HepG2 (cell line): Measurements from ENCODE around the gene HABP4. TPM values are rescaled to one million over a fixed set of nuclear protein-coding genes. Genes with fewer than 3 reads are reported as not detected.

Experiments used
- ATAC-seq: fragments of 200-7000 bp; cut with Tn5 transposase; 3 replicates; pipeline ENCODE4 v1.9.1; 2020; ENCODE audit warnings: mild to moderate bottlenecking, moderate library complexity
- BruUV-seq: library from RNA; stranded (reverse); fragments of 400-500 nt; replicated peaks from 2 replicates; lab custom pipeline; 2021; lab: Mats Ljungman, UMichigan
- CTCF ChIA-PET: fragments of 300-600 bp; formaldehyde crosslinking; extraction: SDS; loops from one replicate; lab custom pipeline; 2021; ENCODE audit warnings: low total read pairs, inconsistent platforms, low intra/inter-chr PET ratio; lab: Yijun Ruan, JAX
- POLR2A ChIA-PET: fragments of 350-600 bp; sonication (Branson Sonifier 250); formaldehyde crosslinking; loops from one replicate; lab custom pipeline; 2020; ENCODE audit warnings: antibody characterized with exemption, inconsistent platforms; lab: Yijun Ruan, JAX
- DNase-seq: peaks from one replicate; pipeline ENCODE4 v3.0.0-alpha.2; 2015; ENCODE audit warnings: low spot score
- FAIRE-seq: peaks from 3 replicates; lab custom pipeline; 2011; peaks lifted over from hg19 to GRCh38; lab: Jason Lieb, UNC
- H2AFZ ChIP-seq: one replicate; pipeline ENCODE4 v1.6.1; 2011; ENCODE audit warnings: low read length, inconsistent platforms
- H3K27ac ChIP-seq: fragments of 300-600 bp; 3 replicates; pipeline ENCODE4 v1.8.0; 2011; ENCODE audit warnings: mixed run types, mild to moderate bottlenecking, mixed read lengths, low read length, inconsistent platforms; ENCODE audit not compliant: insufficient read depth; ENCODE audit errors: extremely low read length
- H3K27me3 ChIP-seq, 2 experiments: fragments of 200-600 bp in 1 of 2; 2 replicates in 1 of 2; 3 replicates in 1 of 2; pipeline versions ENCODE4 v1.6.0 to v1.8.0; 2011; ENCODE audit warnings: low read length in 2 of 2, mild to moderate bottlenecking in 2 of 2, moderate library complexity in 2 of 2, inconsistent platforms in 1 of 2; ENCODE audit not compliant: insufficient read depth in 2 of 2, control insufficient read depth in 1 of 2
- H3K36me3 ChIP-seq, 2 experiments: fragments of 200-600 bp in 1 of 2; replicated peaks in 1 of 2; 2 replicates in 1 of 2; 3 replicates in 1 of 2; pipeline versions ENCODE4 v1.5.1 to v1.8.0; 2011; ENCODE audit warnings: low read length in 2 of 2, inconsistent platforms in 1 of 2; ENCODE audit not compliant: insufficient read depth in 2 of 2, control insufficient read depth in 1 of 2
- H3K4me1 ChIP-seq: 2 replicates; pipeline ENCODE4 v1.5.1; 2012; ENCODE audit warnings: low read length, inconsistent platforms; ENCODE audit not compliant: insufficient read depth
- H3K4me2 ChIP-seq: 2 replicates; pipeline ENCODE4 v1.6.0; 2011; ENCODE audit warnings: low read depth, low read length, inconsistent platforms
- H3K4me3 ChIP-seq, 3 experiments: fragments of 200-600 bp in 1 of 3; sonication (generic), shearing (Covaris generic) in 1 of 3; replicated peaks in 1 of 3; 2 replicates each; pipeline ENCODE4 v1.5.1; 2011 to 2016; ENCODE audit warnings: low read length in 3 of 3, inconsistent platforms in 2 of 3, low read depth in 2 of 3, mild to moderate bottlenecking in 2 of 3, control low read depth in 1 of 3, mixed read lengths in 1 of 3; ENCODE audit not compliant: insufficient read depth in 1 of 3
- H3K79me2 ChIP-seq: one replicate; pipeline ENCODE4 v1.6.1; 2011; ENCODE audit warnings: low read length, inconsistent platforms; ENCODE audit not compliant: insufficient read depth
- H3K9ac ChIP-seq: 2 replicates; pipeline ENCODE4 v1.6.0; 2011; ENCODE audit warnings: mild to moderate bottlenecking, low read depth, low read length, inconsistent platforms; ENCODE audit not compliant: insufficient read depth
- H3K9me3 ChIP-seq: 2 replicates; pipeline ENCODE4 v1.5.1; 2012; ENCODE audit warnings: mild to moderate bottlenecking, low read length
- H4K20me1 ChIP-seq: 2 replicates; pipeline ENCODE4 v1.6.0; 2011; ENCODE audit warnings: inconsistent platforms, mild to moderate bottlenecking, low read length, moderate library complexity; ENCODE audit not compliant: insufficient read depth
- ARID4A ChIP-seq: sonication (generic); formaldehyde crosslinking; IDR thresholded peaks from 2 replicates; pipeline ENCODE4 v1.5.0; 2020; ENCODE audit warnings: mild to moderate bottlenecking, missing genetic modification reagents, borderline replicate concordance
- DRAP1 ChIP-seq: IDR thresholded peaks from 2 replicates; pipeline ENCODE4 v1.6.1; 2016; ENCODE audit warnings: missing genetic modification reagents, missing compliant biosample characterization
- KAT2B ChIP-seq: fragments of 150-350 bp; IDR thresholded peaks from 2 replicates; pipeline ENCODE4 v1.6.1; 2014; ENCODE audit warnings: low read depth, low read length, borderline replicate concordance
- KDM1A ChIP-seq: IDR thresholded peaks from 2 replicates; pipeline ENCODE4 v1.6.1; 2016; ENCODE audit warnings: missing compliant biosample characterization
- MYNN ChIP-seq: sonication (generic); formaldehyde crosslinking; IDR thresholded peaks from 2 replicates; pipeline ENCODE4 v1.4.0; 2020; ENCODE audit warnings: mild to moderate bottlenecking, low read depth, missing genetic modification reagents
- SALL2 ChIP-seq: sonication (generic); formaldehyde crosslinking; IDR thresholded peaks from 2 replicates; pipeline ENCODE4 v1.8.1; 2023; ENCODE audit warnings: mild to moderate bottlenecking, missing genetic modification reagents, inconsistent platforms
- ZFP41 ChIP-seq: sonication (generic); formaldehyde crosslinking; IDR thresholded peaks from 2 replicates; pipeline ENCODE4 v1.4.0; 2020; ENCODE audit warnings: mild to moderate bottlenecking, missing genetic modification reagents, borderline replicate concordance
- ZNF235 ChIP-seq: sonication (generic); formaldehyde crosslinking; IDR thresholded peaks from 2 replicates; pipeline ENCODE4 v1.8.1; 2023; ENCODE audit warnings: mild to moderate bottlenecking, missing genetic modification reagents, borderline replicate concordance
- ZNF503 ChIP-seq: sonication (generic); formaldehyde crosslinking; IDR thresholded peaks from 2 replicates; pipeline ENCODE4 v1.4.0; 2020; ENCODE audit warnings: missing genetic modification reagents
- ZNF749 ChIP-seq: sonication (generic); formaldehyde crosslinking; IDR thresholded peaks from 2 replicates; pipeline ENCODE4 v1.8.0; 2022; ENCODE audit warnings: mild to moderate bottlenecking, missing genetic modification reagents, moderate library complexity, borderline replicate concordance
- WGBS: methylation state at CpG from one replicate; pipeline ENCODE4 v1.1.6; 2017; ENCODE audit warnings: low lambda C conversion rate; 5-methylcytosine and 5-hydroxymethylcytosine counted together
- in situ Hi-C: cut with HindIII; loops from 2 replicates; pipeline ENCODE4 v1.10.0; 2017; ENCODE audit warnings: low pct_unique_long_range_greater_than_20kb; ENCODE audit not compliant: extremely low pct_ligation_motif_present
- intact Hi-C: fragments of 100-400 bp; cut with micrococcal nuclease; formaldehyde crosslinking; loops from one replicate; pipeline ENCODE4 v1.10.0; 2022; ENCODE audit not compliant: unreplicated experiment
- polyA plus RNA-seq, 8 experiments: library from polyadenylated mRNA; depleted of rRNA in 3 of 8; stranded (reverse) in 7 of 8; unstranded in 1 of 8; fragments of >200 nt; fragmentation: Illumina TruSeq in 4 of 8; extraction: Trizol in 4 of 8; gene quantifications; 2 replicates each; pipeline versions ENCODE4 v1.2.1 to v1.2.3, GENCODE V29; 2011 to 2016; ENCODE audit warnings: low read depth in 4 of 8, missing spikeins in 1 of 8, mixed read lengths in 1 of 8; ENCODE audit not compliant: insufficient read depth in 1 of 8
- total RNA-seq, 5 experiments: library from RNA; depleted of rRNA; stranded (reverse); fragments of >200 nt; fragmentation: Illumina TruSeq; extraction: Trizol; gene quantifications; 2 replicates each; pipeline ENCODE4 v1.2.3, GENCODE V29; 2016; ENCODE audit warnings: low read depth in 1 of 5
- TF ChIP-seq, protein P1 (sequence below), 2 experiments: sonication (generic) in 1 of 2; formaldehyde crosslinking in 1 of 2; IDR thresholded peaks; 2 replicates each; pipeline versions ENCODE4 v1.6.1 to v1.9.0; 2014 to 2022; ENCODE audit warnings: antibody characterized with exemption in 1 of 2, borderline replicate concordance in 1 of 2, inconsistent platforms in 1 of 2, low read depth in 1 of 2, missing genetic modification reagents in 1 of 2

Gene HABP4
- total and polyA plus RNA-seq, 2 of the 13 experiments (the other 11 are each of a cell fraction or from before 2014, with no cell fraction given) = 14.3 to 26.6 TPM

DNA sequence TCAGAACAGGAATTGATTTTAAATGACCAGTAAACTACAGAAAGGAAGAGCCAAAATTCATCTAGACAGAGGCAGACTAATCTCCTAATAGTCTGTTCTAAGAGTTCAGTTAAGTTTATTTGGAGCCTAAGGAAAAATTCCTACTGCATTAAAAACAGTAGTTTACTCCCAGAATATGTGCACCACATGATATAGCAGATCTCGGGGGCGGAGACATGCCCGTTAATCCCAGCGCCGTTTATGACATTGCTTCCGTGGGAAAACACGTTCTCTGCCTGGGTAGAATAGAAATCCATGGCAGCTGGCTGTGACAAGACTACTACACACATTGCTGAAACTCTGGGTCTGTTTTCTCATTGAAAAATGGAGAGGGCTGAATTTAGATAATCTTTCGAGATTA lies 11.4 kb downstream of the HABP4 start:
- peaks cover 10% of the 10 kb centered on the region; the same call in 1 of the 2 replicates for H3K4me1 ChIP-seq
- intact Hi-C loops = no loop called here
- ChIA-PET CTCF (no interaction called here), POLR2A (no interaction called here)
- 97% methylated on average over 8 of the region's 8 CpGs for WGBS
- no peaks in the 10 kb centered on the region for H3K27me3 ChIP-seq
- peaks cover 3% of the 10 kb centered on the region for H3K79me2 ChIP-seq
- peaks cover 6 to 19% of the 10 kb centered on the region in 2 experiments for H3K36me3 ChIP-seq
- H2AFZ ChIP-seq = no peak overlapping the region
- no peak overlapping the region for H3K4me2 ChIP-seq
- no peak for DNase-seq
- ATAC-seq = no peak
- H3K9ac ChIP-seq = no peak overlapping the region
- in situ Hi-C loops = no loop called here
- FAIRE-seq = no peak
- no peak overlapping the region for H3K27ac ChIP-seq
- no peaks in the 10 kb centered on the region for H3K9me3 ChIP-seq
- H4K20me1 ChIP-seq = 0 out of 2 replicates have a peak, but pooled peaks cover 3% of the 10 kb centered on the region
- BruUV-seq = no TSS peak
- no peak overlapping the region for H3K4me3 ChIP-seq
- TF ChIP-seq KAT2B = no peak
- TF ChIP-seq ZNF503 = no peak
- no peak for TF ChIP-seq KDM1A (CRISPR knock-in tag)
- TF ChIP-seq MYNN = no peak
- no peak for TF ChIP-seq ZNF235 (CRISPR knock-in tag)
- no peak for TF ChIP-seq SALL2
- TF ChIP-seq, protein P1, sequence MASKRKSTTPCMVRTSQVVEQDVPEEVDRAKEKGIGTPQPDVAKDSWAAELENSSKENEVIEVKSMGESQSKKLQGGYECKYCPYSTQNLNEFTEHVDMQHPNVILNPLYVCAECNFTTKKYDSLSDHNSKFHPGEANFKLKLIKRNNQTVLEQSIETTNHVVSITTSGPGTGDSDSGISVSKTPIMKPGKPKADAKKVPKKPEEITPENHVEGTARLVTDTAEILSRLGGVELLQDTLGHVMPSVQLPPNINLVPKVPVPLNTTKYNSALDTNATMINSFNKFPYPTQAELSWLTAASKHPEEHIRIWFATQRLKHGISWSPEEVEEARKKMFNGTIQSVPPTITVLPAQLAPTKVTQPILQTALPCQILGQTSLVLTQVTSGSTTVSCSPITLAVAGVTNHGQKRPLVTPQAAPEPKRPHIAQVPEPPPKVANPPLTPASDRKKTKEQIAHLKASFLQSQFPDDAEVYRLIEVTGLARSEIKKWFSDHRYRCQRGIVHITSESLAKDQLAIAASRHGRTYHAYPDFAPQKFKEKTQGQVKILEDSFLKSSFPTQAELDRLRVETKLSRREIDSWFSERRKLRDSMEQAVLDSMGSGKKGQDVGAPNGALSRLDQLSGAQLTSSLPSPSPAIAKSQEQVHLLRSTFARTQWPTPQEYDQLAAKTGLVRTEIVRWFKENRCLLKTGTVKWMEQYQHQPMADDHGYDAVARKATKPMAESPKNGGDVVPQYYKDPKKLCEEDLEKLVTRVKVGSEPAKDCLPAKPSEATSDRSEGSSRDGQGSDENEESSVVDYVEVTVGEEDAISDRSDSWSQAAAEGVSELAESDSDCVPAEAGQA (IDR thresholded peaks at IDR 0.05; ENCODE audit: low read depth) = no peak
- TF ChIP-seq, protein P1 (CRISPR knock-in tag; IDR thresholded peaks at IDR 0.05; ENCODE audit: borderline replicate concordance) = no peak
- TF ChIP-seq ZNF749 (CRISPR knock-in tag) = no peak
- no peak for TF ChIP-seq ZFP41
- no peak for TF ChIP-seq ARID4A (CRISPR knock-in tag)
- no peak for TF ChIP-seq DRAP1 (CRISPR knock-in tag)
